GM12878 (cell line): ENCODE results near the gene DUS2.
"Not testable (repeated sequence)": the region's sequence is repeated elsewhere in the genome, so short reads cannot be mapped to it uniquely, and the experiment has no call there.

ENCODE experiments used
- NFIC ChIP-seq: IDR thresholded peaks from 2 replicates; pipeline ENCODE4 v1.6.1; 2012; ENCODE audit warnings: low read depth, mild to moderate bottlenecking, inconsistent platforms, low read length, moderate library complexity
- POLR2AphosphoS5 ChIP-seq: IDR thresholded peaks from 2 replicates; pipeline ENCODE4 v1.6.1; 2011; ENCODE audit warnings: mild to moderate bottlenecking, low read length, inconsistent platforms
- TF ChIP-seq, protein P1 (sequence below), 3 experiments: IDR thresholded peaks in 2 of 3; conservative IDR thresholded peaks in 1 of 3; 2 replicates each; pipeline ENCODE4 v1.5.1; 2011; ENCODE audit warnings: low read depth in 3 of 3, low read length in 3 of 3, mild to moderate bottlenecking in 3 of 3, control low read depth in 2 of 3, moderate library complexity in 2 of 3, inconsistent platforms in 1 of 3, mixed read lengths in 1 of 3; ENCODE audit not compliant: control insufficient read depth in 2 of 3, insufficient read depth in 1 of 3; ENCODE audit errors: extremely low read depth in 1 of 3
- TF ChIP-seq, protein P2 (sequence below): fragments of 450-650 bp; IDR thresholded peaks from 2 replicates; pipeline ENCODE4 v1.6.1; 2017; ENCODE audit warnings: mild to moderate bottlenecking

GRCh38 chr16:67998231-67998778 lies 24.8 kb upstream of the DUS2 start:
- TF ChIP-seq POLR2AphosphoS5, NFIC: not testable (repeated sequence)
- TF ChIP-seq, protein P1, sequence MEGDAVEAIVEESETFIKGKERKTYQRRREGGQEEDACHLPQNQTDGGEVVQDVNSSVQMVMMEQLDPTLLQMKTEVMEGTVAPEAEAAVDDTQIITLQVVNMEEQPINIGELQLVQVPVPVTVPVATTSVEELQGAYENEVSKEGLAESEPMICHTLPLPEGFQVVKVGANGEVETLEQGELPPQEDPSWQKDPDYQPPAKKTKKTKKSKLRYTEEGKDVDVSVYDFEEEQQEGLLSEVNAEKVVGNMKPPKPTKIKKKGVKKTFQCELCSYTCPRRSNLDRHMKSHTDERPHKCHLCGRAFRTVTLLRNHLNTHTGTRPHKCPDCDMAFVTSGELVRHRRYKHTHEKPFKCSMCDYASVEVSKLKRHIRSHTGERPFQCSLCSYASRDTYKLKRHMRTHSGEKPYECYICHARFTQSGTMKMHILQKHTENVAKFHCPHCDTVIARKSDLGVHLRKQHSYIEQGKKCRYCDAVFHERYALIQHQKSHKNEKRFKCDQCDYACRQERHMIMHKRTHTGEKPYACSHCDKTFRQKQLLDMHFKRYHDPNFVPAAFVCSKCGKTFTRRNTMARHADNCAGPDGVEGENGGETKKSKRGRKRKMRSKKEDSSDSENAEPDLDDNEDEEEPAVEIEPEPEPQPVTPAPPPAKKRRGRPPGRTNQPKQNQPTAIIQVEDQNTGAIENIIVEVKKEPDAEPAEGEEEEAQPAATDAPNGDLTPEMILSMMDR (IDR thresholded peaks at IDR 0.05 in 2 of 3, conservative IDR thresholded peaks at IDR 0.05 in 1 of 3; ENCODE audit: control insufficient read depth in 2 of 3, extremely low read depth in 1 of 3, insufficient read depth in 1 of 3, low read depth in 3 of 3, low read length in 3 of 3) = not testable (repeated sequence)
- TF ChIP-seq, protein P2, sequence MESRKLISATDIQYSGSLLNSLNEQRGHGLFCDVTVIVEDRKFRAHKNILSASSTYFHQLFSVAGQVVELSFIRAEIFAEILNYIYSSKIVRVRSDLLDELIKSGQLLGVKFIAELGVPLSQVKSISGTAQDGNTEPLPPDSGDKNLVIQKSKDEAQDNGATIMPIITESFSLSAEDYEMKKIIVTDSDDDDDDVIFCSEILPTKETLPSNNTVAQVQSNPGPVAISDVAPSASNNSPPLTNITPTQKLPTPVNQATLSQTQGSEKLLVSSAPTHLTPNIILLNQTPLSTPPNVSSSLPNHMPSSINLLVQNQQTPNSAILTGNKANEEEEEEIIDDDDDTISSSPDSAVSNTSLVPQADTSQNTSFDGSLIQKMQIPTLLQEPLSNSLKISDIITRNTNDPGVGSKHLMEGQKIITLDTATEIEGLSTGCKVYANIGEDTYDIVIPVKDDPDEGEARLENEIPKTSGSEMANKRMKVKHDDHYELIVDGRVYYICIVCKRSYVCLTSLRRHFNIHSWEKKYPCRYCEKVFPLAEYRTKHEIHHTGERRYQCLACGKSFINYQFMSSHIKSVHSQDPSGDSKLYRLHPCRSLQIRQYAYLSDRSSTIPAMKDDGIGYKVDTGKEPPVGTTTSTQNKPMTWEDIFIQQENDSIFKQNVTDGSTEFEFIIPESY = not testable (repeated sequence)
